ENCODE results near the gene AGBL4.

The AGBL4 gene

GRCh38 chr1:48680411-48681035 is 1343.2 kb downstream of the AGBL4 start:
- DNase-seq (ENCODE audit: low spot score), result no peak
- TF ChIP-seq CTCF (IDR thresholded peaks at IDR 0.05; ENCODE audit: extremely low read depth, missing control alignments), result no peak

- no peak for DNase-seq (ENCODE audit: low spot score)
- TF ChIP-seq CTCF (IDR thresholded peaks at IDR 0.05; ENCODE audit: extremely low read depth, missing control alignments), result no peak
These were observed 1343.9 kb downstream of the AGBL4 start for GRCh38 chr1:48679859-48680258.

- no peak for TF ChIP-seq CTCF (IDR thresholded peaks at IDR 0.05; ENCODE audit: extremely low read depth, missing control alignments)
These were observed 1344.8 kb downstream of the AGBL4 start for GRCh38 chr1:48678710-48679505.

GRCh38 chr1:48677306-48678287 is 1346.2 kb downstream of the AGBL4 start:
- TF ChIP-seq CTCF (IDR thresholded peaks at IDR 0.05; ENCODE audit: extremely low read depth, missing control alignments), result peak; percentile 65
- peak; percentile 54 for DNase-seq (ENCODE audit: low spot score)

More at GRCh38 chr1:48678710-48679505, 1344.8 kb downstream of the AGBL4 start:
- no peak for DNase-seq (ENCODE audit: low spot score)

- no peak for TF ChIP-seq CTCF (IDR thresholded peaks at IDR 0.05; ENCODE audit: extremely low read depth, missing control alignments)
- no peak for DNase-seq (ENCODE audit: low spot score)
These were observed 1346.9 kb downstream of the AGBL4 start for GRCh38 chr1:48676822-48677221.

- DNase-seq (ENCODE audit: low spot score), result no peak
- TF ChIP-seq CTCF (IDR thresholded peaks at IDR 0.05; ENCODE audit: extremely low read depth, missing control alignments), result no peak
These were observed 1347.4 kb downstream of the AGBL4 start for GRCh38 chr1:48676376-48676775.

All from GM20000 (cell line).